ENCODE measurements around the gene CD84. TPM values are rescaled to one million over a fixed set of nuclear protein-coding genes. Genes with fewer than 3 reads are reported as not detected.

Gene CD84
- total RNA-seq, 2 donors from 2014 or later: 6.9 to 16.8 TPM

Other genes with a start within 250 kb of the CD84 start
- gene COPA, start 236.2 kb downstream of the CD84 start, total RNA-seq: 100 to 1,000 TPM; 165 to 172 TPM
- 10 to 100 TPM; 57.3 to 78.9 TPM for gene NCSTN, start 236.1 kb downstream of the CD84 start, total RNA-seq
- under 1 TPM in 1 of 2 donors, not detected in 1; 0.14 TPM for gene NHLH1, start 212.4 kb downstream of the CD84 start, total RNA-seq
- gene VANGL2, start 178.9 kb downstream of the CD84 start, total RNA-seq: 1 to 10 TPM; 2.0 to 2.4 TPM
- gene SLAMF6, start 56.2 kb downstream of the CD84 start, total RNA-seq: 1 to 10 TPM in 1 of 2 donors, under 1 TPM in 1; 0.62 to 1.2 TPM
- under 1 TPM; 0.32 to 0.38 TPM for gene SLAMF1, start 67.5 kb upstream of the CD84 start, total RNA-seq
- gene CD48, start 132.3 kb upstream of the CD84 start, total RNA-seq: 1 to 10 TPM; 3.3 to 5.6 TPM
- gene SLAMF7, start 159.8 kb upstream of the CD84 start, total RNA-seq: under 1 TPM; 0.69 to 0.81 TPM
- gene LY9, start 216.7 kb upstream of the CD84 start, total RNA-seq: under 1 TPM; 0.32 to 0.52 TPM